SH-SY5Y (cell line): Measurements from ENCODE around the gene EDEM3.

Experiments used
- GATA2 ChIP-seq: IDR thresholded peaks from 2 replicates; pipeline ENCODE4 v1.6.1; 2011; ENCODE audit warnings: mild to moderate bottlenecking, low read depth, low read length
- GATA3 ChIP-seq: IDR thresholded peaks from 2 replicates; pipeline ENCODE4 v1.6.1; 2011; ENCODE audit warnings: low read depth, mild to moderate bottlenecking, low read length, moderate library complexity

- no peak for TF ChIP-seq GATA2
- TF ChIP-seq GATA3, result no peak
Observed at GRCh38 chr1:184788970-184789369, 34.3 kb upstream of the EDEM3 start.
